Hypothalamus (tissue), 51 donors: Measurements from ENCODE around the gene ACOT7.

ENCODE experiments used
- DNase-seq, 51 donors: peaks; one replicate each; lab custom pipeline; 2025; lab: John Stamatoyannopoulos, UW

Gene ACOT7

DNA sequence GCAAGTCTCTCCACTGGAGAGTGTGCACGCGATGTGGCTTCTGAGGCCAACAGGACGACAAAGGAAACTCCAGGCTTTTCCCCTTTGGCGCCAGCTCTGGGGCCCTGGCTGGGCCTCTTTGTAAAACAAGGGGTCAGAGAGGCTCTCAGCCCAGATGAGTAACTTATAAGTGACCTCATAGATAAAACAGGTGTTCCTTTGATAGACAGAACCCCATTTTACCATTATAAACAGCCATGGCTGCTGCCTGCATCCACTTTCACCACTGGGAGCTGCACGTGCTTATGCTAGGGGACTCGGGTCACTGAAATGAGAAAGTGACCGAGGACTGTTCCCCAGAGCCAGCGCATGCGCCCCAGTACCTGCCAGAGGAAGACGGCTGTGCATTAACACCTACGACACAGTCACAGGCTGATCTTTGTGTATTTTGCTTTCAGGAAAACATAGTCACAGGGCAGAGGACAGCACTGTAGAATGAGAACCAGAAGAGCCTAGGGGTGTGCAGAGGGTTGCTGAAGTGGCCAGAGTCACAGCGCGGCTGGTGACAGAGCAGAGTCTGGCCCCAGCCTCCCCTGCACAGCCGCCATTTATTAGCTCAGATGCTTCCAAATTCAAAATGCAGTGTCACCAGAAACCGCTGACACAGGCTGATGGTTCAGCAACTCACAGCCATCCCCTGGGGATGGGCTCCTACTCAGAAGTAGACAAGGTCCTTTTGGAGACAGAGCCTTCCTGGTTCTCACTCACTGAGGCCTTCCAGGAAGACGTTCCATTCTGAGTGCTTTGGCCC is 175.0 kb downstream of the ACOT7 start:
- no peak for DNase-seq
